Duodenal mucosa (tissue), 2 donors: ENCODE data around the gene ALOX15B.
"Not testable (repeated sequence)": the region's sequence is repeated elsewhere in the genome, so short reads cannot be mapped to it uniquely, and the experiment has no call there.

Experiments
- H3K27ac ChIP-seq: one replicate; pipeline ENCODE4 v1.7.0; 2013; ENCODE audit warnings: low read depth, low read length
- H3K27me3 ChIP-seq, 2 donors: one replicate each; pipeline ENCODE4 v1.7.0; 2013; ENCODE audit warnings: low read length in 2 of 2, control low read depth in 1 of 2; ENCODE audit not compliant: insufficient read depth in 2 of 2, control insufficient read depth in 1 of 2
- H3K36me3 ChIP-seq, 2 donors: one replicate each; pipeline ENCODE4 v1.7.0; 2013; ENCODE audit warnings: low read length in 2 of 2, control low read depth in 1 of 2; ENCODE audit not compliant: insufficient read depth in 2 of 2, control insufficient read depth in 1 of 2
- H3K4me1 ChIP-seq, 2 donors: one replicate each; pipeline ENCODE4 v1.7.0; 2013; ENCODE audit warnings: low read length in 2 of 2, control low read depth in 1 of 2; ENCODE audit not compliant: insufficient read depth in 2 of 2, control insufficient read depth in 1 of 2
- H3K4me3 ChIP-seq, 2 donors: one replicate each; pipeline ENCODE4 v1.7.0; 2013; ENCODE audit warnings: low read length in 2 of 2, low read depth in 1 of 2
- H3K9ac ChIP-seq, 2 donors: one replicate each; pipeline ENCODE4 v1.7.0; 2013; ENCODE audit warnings: low read length in 2 of 2, low read depth in 1 of 2
- H3K9me3 ChIP-seq, 2 donors: one replicate each; pipeline ENCODE4 v1.7.0; 2013; ENCODE audit warnings: low read length in 2 of 2, control low read depth in 1 of 2; ENCODE audit not compliant: control insufficient read depth in 1 of 2

ALOX15B gene

GRCh38 chr17:8021565-8022359, 17.1 kb upstream of the ALOX15B start:
- H3K36me3 ChIP-seq = no peaks in the 10 kb centered on the region
- H3K4me1 ChIP-seq = peaks cover 5 to 7% of the 10 kb centered on the region in 2 donors
- no peaks in the 10 kb centered on the region for H3K9me3 ChIP-seq
- H3K27ac ChIP-seq = no peak overlapping the region
- H3K9ac ChIP-seq = no peak overlapping the region
- H3K27me3 ChIP-seq = peaks cover 0 to 2% of the 10 kb centered on the region in 2 donors
- no peak overlapping the region for H3K4me3 ChIP-seq

DNA sequence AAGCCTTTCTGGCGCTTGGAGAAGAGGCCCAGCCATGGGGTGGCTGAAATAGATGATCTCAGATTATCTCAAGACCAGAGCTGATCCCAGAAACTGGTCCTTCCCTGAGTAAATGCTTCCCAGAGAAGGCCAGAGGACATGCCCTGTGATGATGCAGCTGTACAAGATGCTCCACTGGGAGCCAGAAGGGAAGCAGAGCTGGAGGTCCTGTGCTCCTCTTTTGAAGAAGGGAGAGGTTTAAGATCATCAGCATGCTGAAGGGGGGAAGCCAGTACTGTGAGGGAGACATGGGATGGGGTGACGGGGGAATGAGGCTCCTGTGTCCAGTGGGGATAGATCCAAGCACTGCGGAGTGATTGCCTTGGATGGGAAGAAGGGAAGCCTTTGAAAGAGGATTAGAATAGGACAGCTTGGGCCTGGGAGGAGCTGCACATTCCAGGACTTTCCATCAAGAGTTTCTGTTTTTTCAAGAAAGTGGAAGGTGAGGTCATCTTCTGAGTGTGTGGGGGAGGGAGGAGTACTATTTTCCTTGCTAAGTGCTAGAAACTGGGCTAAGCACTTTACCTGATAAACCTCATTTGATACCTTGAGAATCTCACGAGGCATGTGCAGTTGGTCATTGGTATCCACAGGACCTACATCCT, 16.4 kb upstream of the ALOX15B start:
- H3K4me1 ChIP-seq = no peaks in the 10 kb centered on the region
- H3K27me3 ChIP-seq = peaks cover 3 to 6% of the 10 kb centered on the region in 2 donors
- no peak overlapping the region for H3K27ac ChIP-seq
- no peak overlapping the region for H3K9ac ChIP-seq
- H3K36me3 ChIP-seq = no peaks in the 10 kb centered on the region
- no peaks in the 10 kb centered on the region for H3K9me3 ChIP-seq
- no peak overlapping the region for H3K4me3 ChIP-seq

- H3K4me3 ChIP-seq, H3K9ac ChIP-seq, H3K27ac ChIP-seq, H3K9me3 ChIP-seq, H3K4me1 ChIP-seq, H3K36me3 ChIP-seq: not testable (repeated sequence)
- H3K27me3 ChIP-seq = peaks cover 14% of the 10 kb centered on the region in 2 donors
Measured at GRCh38 chr17:8024161-8024560, 14.7 kb upstream of the ALOX15B start.

DNA sequence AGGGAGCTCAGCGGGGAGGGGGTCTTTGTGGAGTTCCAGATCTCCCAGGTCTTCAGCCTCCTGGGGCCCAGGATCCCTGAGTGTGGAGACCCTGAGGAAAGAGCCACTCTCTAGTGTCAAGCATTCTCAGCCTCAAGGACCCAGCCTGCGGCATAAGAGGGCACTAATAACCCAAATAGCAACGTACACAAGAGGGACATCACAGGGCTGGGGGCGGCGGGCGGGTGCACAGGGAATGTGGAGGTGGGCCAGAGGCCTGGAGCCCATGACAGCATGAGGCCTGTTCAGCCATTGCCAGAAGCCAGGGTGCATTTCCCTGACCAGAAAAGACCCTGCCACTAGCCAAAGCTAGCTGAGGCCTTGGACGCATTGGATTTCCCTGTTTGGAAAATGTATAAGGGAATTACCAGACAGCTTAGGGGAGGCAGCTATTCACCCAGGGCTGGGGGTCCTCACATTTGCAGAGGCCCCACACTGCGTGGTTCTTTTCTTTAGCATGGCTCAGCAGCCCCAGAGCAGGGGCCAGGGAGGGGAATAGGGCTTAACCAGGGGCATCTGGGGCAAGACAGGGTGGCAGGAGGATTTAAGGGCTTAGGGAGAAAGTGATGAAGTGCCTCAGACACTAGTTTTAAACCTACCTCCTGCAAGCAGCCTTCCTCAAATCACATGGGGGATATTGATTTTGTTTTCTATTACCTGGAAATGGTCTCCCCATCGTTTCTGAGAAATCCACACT, 13.5 kb upstream of the ALOX15B start:
- H3K4me1 ChIP-seq = no peaks in the 10 kb centered on the region
- peaks cover 14 to 18% of the 10 kb centered on the region in 2 donors for H3K27me3 ChIP-seq
- no peak overlapping the region for H3K4me3 ChIP-seq
- H3K36me3 ChIP-seq = no peaks in the 10 kb centered on the region
- H3K27ac ChIP-seq = no peak overlapping the region
- H3K9me3 ChIP-seq = no peaks in the 10 kb centered on the region
- H3K9ac ChIP-seq = no peak overlapping the region

GRCh38 chr17:8029121-8029520, 9.7 kb upstream of the ALOX15B start:
- H3K36me3 ChIP-seq = no peaks in the 10 kb centered on the region
- no peak overlapping the region for H3K9ac ChIP-seq
- peaks cover 14 to 23% of the 10 kb centered on the region in 2 donors for H3K27me3 ChIP-seq
- no peak overlapping the region for H3K4me3 ChIP-seq
- H3K9me3 ChIP-seq = no peaks in the 10 kb centered on the region
- H3K27ac ChIP-seq = no peak overlapping the region
- no peaks in the 10 kb centered on the region for H3K4me1 ChIP-seq

DNA sequence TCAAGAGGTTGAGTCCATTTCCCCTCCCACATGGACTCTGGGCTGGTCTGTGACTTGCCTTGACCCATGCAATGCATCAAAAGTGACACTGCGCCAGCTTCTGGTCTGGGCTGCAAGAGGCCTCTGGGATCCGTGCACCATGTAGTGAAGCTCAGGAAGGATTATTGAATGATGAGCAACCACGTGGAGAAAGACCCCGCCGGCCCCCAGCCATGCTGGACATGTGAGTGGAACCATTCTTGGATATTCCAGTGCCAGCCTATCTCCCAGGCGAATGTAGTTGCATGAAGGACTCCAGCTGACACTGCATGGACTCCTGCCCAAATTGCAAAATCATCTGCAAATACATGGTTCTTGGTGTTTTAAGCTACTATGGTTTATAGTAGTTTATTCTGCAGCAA, 7.6 kb upstream of the ALOX15B start:
- Histone ChIP-seq H3K4me1 (no peaks in the 10 kb centered on the region), H3K4me3 (no peak overlapping the region), H3K9me3 (no peaks in the 10 kb centered on the region), H3K36me3 (no peaks in the 10 kb centered on the region), H3K27ac (no peak overlapping the region), H3K9ac (no peak overlapping the region), H3K27me3 (peaks cover 14 to 23% of the 10 kb centered on the region in 2 donors)

- Histone ChIP-seq H3K9ac (no peak overlapping the region), H3K36me3 (no peaks in the 10 kb centered on the region), H3K27ac (no peak overlapping the region), H3K4me1 (no peaks in the 10 kb centered on the region), H3K27me3 (peaks cover 13 to 23% of the 10 kb centered on the region in 2 donors), H3K4me3 (no peak overlapping the region), H3K9me3 (no peaks in the 10 kb centered on the region)
Measured at GRCh38 chr17:8031950-8032349, 6.9 kb upstream of the ALOX15B start.

DNA sequence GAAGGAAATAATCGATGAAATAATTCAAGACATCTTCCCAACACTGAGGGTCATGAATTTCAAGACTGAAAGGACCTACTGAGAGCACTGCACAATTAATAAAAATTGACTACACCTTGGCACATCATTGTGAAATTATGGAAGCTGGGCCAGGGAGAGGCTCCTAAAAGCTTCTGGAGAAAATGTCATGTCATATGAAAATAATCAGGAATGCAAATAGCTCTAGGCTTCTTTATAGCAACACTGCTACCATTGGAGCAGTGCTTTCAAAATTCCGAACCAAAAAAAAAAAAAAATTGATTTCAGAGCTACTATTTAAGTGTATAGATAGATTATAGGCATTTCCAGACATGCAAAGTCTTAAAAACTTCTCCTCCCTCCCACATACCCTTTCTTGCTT, 6.4 kb upstream of the ALOX15B start:
- Histone ChIP-seq H3K4me3 (no peak overlapping the region), H3K9me3 (no peaks in the 10 kb centered on the region), H3K4me1 (no peaks in the 10 kb centered on the region), H3K36me3 (no peaks in the 10 kb centered on the region), H3K27ac (no peak overlapping the region), H3K27me3 (peaks cover 8 to 23% of the 10 kb centered on the region in 2 donors), H3K9ac (no peak overlapping the region)

- no peak overlapping the region for H3K4me3 ChIP-seq
- no peaks in the 10 kb centered on the region for H3K9me3 ChIP-seq
- H3K36me3 ChIP-seq = no peaks in the 10 kb centered on the region
- H3K27me3 ChIP-seq = peaks cover 8 to 14% of the 10 kb centered on the region in 2 donors
- H3K9ac ChIP-seq = no peak overlapping the region
- H3K4me1 ChIP-seq = no peaks in the 10 kb centered on the region
- H3K27ac ChIP-seq = no peak overlapping the region
Measured at GRCh38 chr17:8039611-8040168, 831 bp downstream of the ALOX15B start.
